Thyroid gland (tissue), 4 donors: ENCODE data around the gene ASH1L. TPM values are rescaled to one million over a fixed set of nuclear protein-coding genes. Genes with fewer than 3 reads are reported as not detected.
"Not testable (repeated sequence)": the region's sequence is repeated elsewhere in the genome, so short reads cannot be mapped to it uniquely, and the experiment has no call there.

Source experiments
- DNase-seq, 2 donors: peaks; one replicate each; pipeline ENCODE4 v3.0.0-alpha.2; 2019
- H3K27ac ChIP-seq, 3 donors: fragments of 200-600 bp; sonication (generic); 1 replicate in 2 of 3; 2 replicates in 1 of 3; pipeline ENCODE4 v1.5.1; 2016 to 2019; ENCODE audit warnings: mild to moderate bottlenecking in 1 of 3, moderate library complexity in 1 of 3
- H3K27me3 ChIP-seq: fragments of 200-600 bp; sonication (generic); one replicate; pipeline ENCODE4 v1.5.1; 2019
- H3K36me3 ChIP-seq, 2 donors: fragments of 200-600 bp; sonication (generic); one replicate each; pipeline ENCODE4 v1.5.1; 2016 to 2019
- H3K4me1 ChIP-seq, 2 donors: fragments of 200-600 bp; sonication (generic); one replicate each; pipeline ENCODE4 v1.5.1; 2017 to 2019
- H3K4me3 ChIP-seq, 3 donors: fragments of 200-600 bp; sonication (generic); replicated peaks in 1 of 3; 1 replicate in 2 of 3; 2 replicates in 1 of 3; pipeline ENCODE4 v1.5.1; 2016; ENCODE audit warnings: mild to moderate bottlenecking in 1 of 3
- H3K9me3 ChIP-seq: fragments of 200-600 bp; sonication (generic); one replicate; pipeline ENCODE4 v1.5.1; 2017
- CTCF ChIP-seq, 6 experiments: fragments of 200-600 bp in 3 of 6; fragments of 450-650 bp in 3 of 6; sonication (generic) in 3 of 6; IDR thresholded peaks; one replicate each; pipeline ENCODE4 v1.5.1; 2016 to 2019; ENCODE audit warnings: antibody characterized with exemption in 6 of 6, mild to moderate bottlenecking in 2 of 6, inconsistent platforms in 1 of 6, moderate library complexity in 1 of 6
- POLR2A ChIP-seq, 2 donors: fragments of 450-650 bp; IDR thresholded peaks; one replicate each; pipeline ENCODE4 v1.6.1; 2017; ENCODE audit warnings: antibody characterized with exemption in 2 of 2, mild to moderate bottlenecking in 2 of 2, moderate library complexity in 1 of 2
- WGBS, 2 donors: methylation state at CpG; one replicate each; pipeline ENCODE4 v1.1.5; 2017; 5-methylcytosine and 5-hydroxymethylcytosine counted together
- intact Hi-C: fragments of 100-400 bp; cut with DNase I; formaldehyde crosslinking; loops from one replicate; pipeline ENCODE4 v1.15.1; 2023
- total RNA-seq, 4 donors: library from RNA; depleted of rRNA; stranded (reverse); fragments of >200 nt; gene quantifications; one replicate each; pipeline ENCODE4 v1.2.3, GENCODE V29; 2016

Gene ASH1L
- total RNA-seq: 100 to 1,000 TPM in 1 of 4 donors, 10 to 100 TPM in 3; 68.1 to 120 (median 85.2) TPM

GRCh38 chr1:155562581-155563376 is at the start of gene ASH1L:
TSS of gene ASH1L (minus strand) at chr1:155562803. CDS start at chr1:155521519, 41,284 bp downstream.
- intact Hi-C loops: loop anchor here (10.0 kb wide), 1 partner anchor 178 kb away; no protein-coding TSS in a partner anchor
- peak within 1 kb of the TSS; percentile 76 to 99 (median 95) for H3K4me3 ChIP-seq
- H3K9me3 ChIP-seq: no peaks in the 10 kb centered on the region
- 0% methylated on average over 12 to 18 of the region's 87 CpGs for WGBS, 2 donors
- no peaks in the 10 kb centered on the region for H3K27me3 ChIP-seq
- TF ChIP-seq POLR2A (IDR thresholded peaks at IDR 0.05) (peak; percentile 76 to 92), CTCF (IDR thresholded peaks at IDR 0.05) (peak in 1 of 6 experiments; percentile 27)
- peak within 1 kb of the TSS; percentile 98 to 100 (median 98) for H3K27ac ChIP-seq
- peak; percentile 92 to 95 for DNase-seq
- no peaks in the 10 kb centered on the region for H3K36me3 ChIP-seq
- H3K4me1 ChIP-seq: peaks cover 15 to 30% of the 10 kb centered on the region in 2 donors

- H3K4me1 ChIP-seq, H3K36me3 ChIP-seq, H3K27me3 ChIP-seq, DNase-seq, H3K27ac ChIP-seq, H3K9me3 ChIP-seq, intact Hi-C loops: not testable (repeated sequence)
- H3K4me3 ChIP-seq: peak overlapping the region in 1 of 3 donors; percentile 32
- no CpG with 5 or more reads among the region's 33 CpGs for WGBS, 2 donors
Measured at GRCh38 chr1:155610257-155610647, 47.6 kb upstream of the ASH1L start.

GRCh38 chr1:155609515-155610256 is 47.1 kb upstream of the ASH1L start, which contains the start of gene MSTO1:
TSS of gene MSTO1 (plus strand) at chr1:155610218. CDS start at chr1:155610249, 31 bp downstream.
- Histone ChIP-seq H3K9me3 (no peaks in the 10 kb centered on the region), H3K4me3 (peak within 1 kb of the TSS; percentile 20 to 39 (median 32)), H3K4me1 (no peaks in the 10 kb centered on the region), H3K27me3 (no peaks in the 10 kb centered on the region), H3K36me3 (peaks cover 0 to 7% of the 10 kb centered on the region in 2 donors), H3K27ac (peak within 1 kb of the TSS in 2 of 3 donors; percentile 15 to 17)
- peak in 1 of 2 donors; percentile 48 for TF ChIP-seq POLR2A (IDR thresholded peaks at IDR 0.05)
- TF ChIP-seq CTCF (IDR thresholded peaks at IDR 0.05): no peak
- WGBS, 2 donors: 16 to 22% methylated on average over 18 to 27 of the region's 47 CpGs
- intact Hi-C loops: no loop called here
- peak; percentile 97 to 98 for DNase-seq

GRCh38 chr1:155608888-155609225 is 46.3 kb upstream of the ASH1L start:
- peaks cover 0 to 7% of the 10 kb centered on the region in 2 donors for H3K36me3 ChIP-seq
- TF ChIP-seq CTCF (IDR thresholded peaks at IDR 0.05) (no peak), POLR2A (IDR thresholded peaks at IDR 0.05) (no peak)
- H3K27ac ChIP-seq: no peak overlapping the region
- no peaks in the 10 kb centered on the region for H3K9me3 ChIP-seq
- H3K27me3 ChIP-seq: no peaks in the 10 kb centered on the region
- H3K4me3 ChIP-seq: no peak overlapping the region
- WGBS, 2 donors: 93 to 94% methylated on average over 9 of the region's 9 CpGs
- DNase-seq: no peak
- H3K4me1 ChIP-seq: no peaks in the 10 kb centered on the region
- intact Hi-C loops: no loop called here

- WGBS, 2 donors: 80 to 81% methylated on average over 7 of the region's 7 CpGs
- H3K4me3 ChIP-seq: no peak overlapping the region
- H3K36me3 ChIP-seq: peaks cover 0 to 2% of the 10 kb centered on the region in 2 donors
- H3K27ac ChIP-seq: no peak overlapping the region
- H3K4me1 ChIP-seq: no peaks in the 10 kb centered on the region
- DNase-seq: no peak
- H3K27me3 ChIP-seq: no peaks in the 10 kb centered on the region
- no peaks in the 10 kb centered on the region for H3K9me3 ChIP-seq
- intact Hi-C loops: no loop called here
- no peak for TF ChIP-seq CTCF (IDR thresholded peaks at IDR 0.05)
- no peak for TF ChIP-seq POLR2A (IDR thresholded peaks at IDR 0.05)
Measured at GRCh38 chr1:155607708-155608107, 45.1 kb upstream of the ASH1L start.

GRCh38 chr1:155599828-155600572 is 37.4 kb upstream of the ASH1L start:
- H3K9me3 ChIP-seq, H3K4me1 ChIP-seq, H3K27me3 ChIP-seq, H3K4me3 ChIP-seq, H3K27ac ChIP-seq, H3K36me3 ChIP-seq, DNase-seq, intact Hi-C loops: not testable (repeated sequence)
- 10 to 30% methylated on average over 12 of the region's 12 CpGs for WGBS, 2 donors
